GM10266 (cell line): Measurements from ENCODE around the gene GEN1.
A peak's percentile ranks its signal among the peaks of the same experiment; 100 is the strongest.

Experiments used
- DNase-seq: peaks from one replicate; pipeline ENCODE4 v3.0.0; 2012; ENCODE audit errors: extremely low spot score
- TF ChIP-seq, protein P1 (sequence below): IDR thresholded peaks from 2 replicates; pipeline ENCODE4 v1.5.1; 2012; ENCODE audit warnings: mild to moderate bottlenecking, low read depth; ENCODE audit not compliant: control insufficient read depth, insufficient read depth; ENCODE audit errors: missing control alignments

GEN1 gene

GRCh38 chr2:17717666-17718065 is 36.3 kb upstream of the GEN1 start:
- TF ChIP-seq, protein P1, sequence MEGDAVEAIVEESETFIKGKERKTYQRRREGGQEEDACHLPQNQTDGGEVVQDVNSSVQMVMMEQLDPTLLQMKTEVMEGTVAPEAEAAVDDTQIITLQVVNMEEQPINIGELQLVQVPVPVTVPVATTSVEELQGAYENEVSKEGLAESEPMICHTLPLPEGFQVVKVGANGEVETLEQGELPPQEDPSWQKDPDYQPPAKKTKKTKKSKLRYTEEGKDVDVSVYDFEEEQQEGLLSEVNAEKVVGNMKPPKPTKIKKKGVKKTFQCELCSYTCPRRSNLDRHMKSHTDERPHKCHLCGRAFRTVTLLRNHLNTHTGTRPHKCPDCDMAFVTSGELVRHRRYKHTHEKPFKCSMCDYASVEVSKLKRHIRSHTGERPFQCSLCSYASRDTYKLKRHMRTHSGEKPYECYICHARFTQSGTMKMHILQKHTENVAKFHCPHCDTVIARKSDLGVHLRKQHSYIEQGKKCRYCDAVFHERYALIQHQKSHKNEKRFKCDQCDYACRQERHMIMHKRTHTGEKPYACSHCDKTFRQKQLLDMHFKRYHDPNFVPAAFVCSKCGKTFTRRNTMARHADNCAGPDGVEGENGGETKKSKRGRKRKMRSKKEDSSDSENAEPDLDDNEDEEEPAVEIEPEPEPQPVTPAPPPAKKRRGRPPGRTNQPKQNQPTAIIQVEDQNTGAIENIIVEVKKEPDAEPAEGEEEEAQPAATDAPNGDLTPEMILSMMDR = no peak
- DNase-seq = no peak

- DNase-seq = no peak
- TF ChIP-seq, protein P1 = no peak
Observed at GRCh38 chr2:17718689-17719088, 35.2 kb upstream of the GEN1 start.

DNA sequence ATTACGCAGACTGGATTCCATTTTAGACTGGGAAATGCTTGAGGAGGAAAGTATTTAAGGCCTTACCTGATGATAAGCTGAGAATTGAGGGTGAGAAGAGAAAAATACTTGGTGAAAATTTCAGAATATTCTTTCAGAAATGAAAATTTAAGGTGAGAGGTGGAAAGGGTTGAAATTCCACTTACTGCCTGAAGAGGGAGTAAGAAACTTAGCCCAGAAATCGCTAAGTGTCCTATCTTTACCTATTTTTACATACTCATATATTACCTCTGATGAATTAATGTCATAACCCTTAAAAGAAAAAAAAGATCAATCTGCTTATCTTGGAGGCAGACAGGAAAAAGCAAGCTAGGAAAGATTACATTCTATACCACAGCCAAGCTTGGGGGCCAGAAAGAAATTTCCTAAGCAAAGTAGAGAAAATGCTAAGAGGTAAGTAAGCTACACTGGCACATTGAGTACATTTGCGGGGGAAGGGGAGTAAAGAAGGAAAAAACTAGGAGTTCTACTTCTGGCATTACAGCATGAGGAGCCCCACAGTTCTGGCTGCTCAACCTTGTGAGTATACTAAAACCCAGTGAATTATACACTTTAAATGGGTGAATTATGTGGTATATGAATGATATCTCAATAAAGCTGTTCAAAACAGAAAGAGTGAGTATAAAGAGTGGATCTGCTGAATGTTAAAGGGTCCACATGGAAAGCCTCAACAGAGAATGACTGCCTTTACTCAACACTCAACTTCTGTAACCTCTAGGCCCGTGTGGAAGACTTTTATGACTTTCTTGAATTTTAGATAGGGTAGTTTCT is 34.2 kb upstream of the GEN1 start:
- DNase-seq = peak; percentile 21
- TF ChIP-seq, protein P1 = peak; percentile 70

- TF ChIP-seq, protein P1 = no peak
- DNase-seq = no peak
Observed at GRCh38 chr2:17728210-17728609, 25.7 kb upstream of the GEN1 start.

- TF ChIP-seq, protein P1 = no peak
- no peak for DNase-seq
Observed at GRCh38 chr2:17729880-17730279, 24.1 kb upstream of the GEN1 start.

GRCh38 chr2:17733599-17733998 is 20.3 kb upstream of the GEN1 start:
- no peak for DNase-seq
- TF ChIP-seq, protein P1 = no peak

- TF ChIP-seq, protein P1 = no peak
- DNase-seq = no peak
Observed at GRCh38 chr2:17735864-17736263, 18.1 kb upstream of the GEN1 start.
